CD4-positive, alpha-beta T cell treated with Interleukin-12 subunit alpha and Interleukin-12 subunit beta, for 1 hour (primary cell): ENCODE measurements around the gene FGF13.

ENCODE experiments used
- DNase-seq: peaks from one replicate; pipeline ENCODE4 v3.0.0-alpha.2; 2020

The FGF13 gene

GRCh38 chrX:138711399-138712347 is at the start of gene FGF13:
FGF13 (minus strand) TSS chrX:138711717; CDS start chrX:138711003, 714 bp downstream.
- DNase-seq = no peak

GRCh38 chrX:138759217-138759943 is 47.9 kb upstream of the FGF13 start:
- DNase-seq = no peak

GRCh38 chrX:138756234-138756633 is 44.7 kb upstream of the FGF13 start:
- no peak for DNase-seq

GRCh38 chrX:138754861-138755260 is 43.3 kb upstream of the FGF13 start:
- no peak for DNase-seq

- DNase-seq = no peak
Measured at GRCh38 chrX:138748480-138748879, 37.0 kb upstream of the FGF13 start.

- peak; percentile 13 for DNase-seq
Measured at GRCh38 chrX:138745196-138745595, 33.7 kb upstream of the FGF13 start.

GRCh38 chrX:138742217-138742616 is 30.7 kb upstream of the FGF13 start:
- DNase-seq = no peak

- DNase-seq = no peak
Measured at GRCh38 chrX:138740341-138740740, 28.8 kb upstream of the FGF13 start.

GRCh38 chrX:138723301-138723700 is 11.8 kb upstream of the FGF13 start:
- DNase-seq = no peak

- no peak for DNase-seq
Measured at GRCh38 chrX:138719396-138719795, 7.9 kb upstream of the FGF13 start.

GRCh38 chrX:138718941-138719340 is 7.4 kb upstream of the FGF13 start:
- no peak for DNase-seq

GRCh38 chrX:138710866-138711341 is 613 bp downstream of the FGF13 start:
- DNase-seq = no peak

GRCh38 chrX:138709886-138710791 is 1.4 kb downstream of the FGF13 start:
- DNase-seq = no peak

GRCh38 chrX:138708268-138708667 is 3.2 kb downstream of the FGF13 start:
- no peak for DNase-seq

GRCh38 chrX:138704596-138704995 is 6.9 kb downstream of the FGF13 start:
- no peak for DNase-seq

GRCh38 chrX:138704101-138704500 is 7.4 kb downstream of the FGF13 start:
- DNase-seq = no peak

- no peak for DNase-seq
Measured at GRCh38 chrX:138692591-138692990, 18.9 kb downstream of the FGF13 start.

- no peak for DNase-seq
Measured at GRCh38 chrX:138691186-138691585, 20.3 kb downstream of the FGF13 start.

GRCh38 chrX:138690591-138690990 is 20.9 kb downstream of the FGF13 start:
- DNase-seq = no peak

- DNase-seq = no peak
Measured at GRCh38 chrX:138683600-138683999, 27.9 kb downstream of the FGF13 start.

GRCh38 chrX:138669693-138670092 is 41.8 kb downstream of the FGF13 start:
- no peak for DNase-seq

GRCh38 chrX:138664466-138664865 is 47.1 kb downstream of the FGF13 start:
- no peak for DNase-seq

- no peak for DNase-seq
Measured at GRCh38 chrX:138664016-138664415, 47.5 kb downstream of the FGF13 start.
